Activated naive CD8-positive, alpha-beta T cell (primary cell): ENCODE results near the gene PSMB9.
"Not testable (repeated sequence)": the region's sequence is repeated elsewhere in the genome, so short reads cannot be mapped to it uniquely, and the experiment has no call there.

Experiments
- H3K27ac Mint-ChIP-seq: one replicate; pipeline ENCODE4 v1.8.0; 2021; ENCODE audit warnings: mixed read lengths
- H3K27me3 Mint-ChIP-seq: one replicate; pipeline ENCODE4 v1.8.0; 2021; ENCODE audit warnings: mixed read lengths
- H3K36me3 Mint-ChIP-seq: one replicate; pipeline ENCODE4 v1.8.0; 2021; ENCODE audit warnings: mixed read lengths
- H3K4me1 Mint-ChIP-seq: one replicate; pipeline ENCODE4 v1.8.0; 2021; ENCODE audit warnings: low read depth, mixed read lengths
- H3K4me3 Mint-ChIP-seq: one replicate; pipeline ENCODE4 v1.8.0; 2021; ENCODE audit warnings: mild to moderate bottlenecking, mixed read lengths
- H3K9me3 Mint-ChIP-seq: one replicate; pipeline ENCODE4 v1.8.0; 2021; ENCODE audit warnings: low read depth, mixed read lengths

PSMB9 gene

GRCh38 chr6:32865724-32866443, 11.9 kb downstream of the PSMB9 start:
- Mint-ChIP-seq H3K9me3 (no peaks in the 10 kb centered on the region), H3K36me3 (no peaks in the 10 kb centered on the region), H3K4me3 (peak overlapping the region; percentile 17), H3K27me3 (no peaks in the 10 kb centered on the region), H3K4me1 (peaks cover 38% of the 10 kb centered on the region), H3K27ac (peak overlapping the region; percentile 90)

- Mint-ChIP-seq H3K27me3 (no peaks in the 10 kb centered on the region), H3K4me1 (peaks cover 33% of the 10 kb centered on the region), H3K9me3 (no peaks in the 10 kb centered on the region), H3K36me3 (no peaks in the 10 kb centered on the region), H3K27ac (peak overlapping the region; percentile 90), H3K4me3 (peak overlapping the region; percentile 63)
These were observed 13.1 kb downstream of the PSMB9 start for GRCh38 chr6:32867022-32867477.

- Mint-ChIP-seq H3K36me3 (no peaks in the 10 kb centered on the region), H3K9me3 (no peaks in the 10 kb centered on the region), H3K4me1 (peaks cover 33% of the 10 kb centered on the region), H3K27ac (peak overlapping the region; percentile 90), H3K4me3 (peak overlapping the region; percentile 63), H3K27me3 (no peaks in the 10 kb centered on the region)
These were observed 13.7 kb downstream of the PSMB9 start for GRCh38 chr6:32867554-32868256.

GRCh38 chr6:32868257-32868788, 14.3 kb downstream of the PSMB9 start:
- H3K4me3 Mint-ChIP-seq = no peak overlapping the region
- H3K4me1 Mint-ChIP-seq = peaks cover 33% of the 10 kb centered on the region
- no peaks in the 10 kb centered on the region for H3K9me3 Mint-ChIP-seq
- no peaks in the 10 kb centered on the region for H3K36me3 Mint-ChIP-seq
- no peak overlapping the region for H3K27ac Mint-ChIP-seq
- H3K27me3 Mint-ChIP-seq = no peaks in the 10 kb centered on the region

- H3K4me3 Mint-ChIP-seq, H3K9me3 Mint-ChIP-seq, H3K27ac Mint-ChIP-seq, H3K27me3 Mint-ChIP-seq, H3K4me1 Mint-ChIP-seq, H3K36me3 Mint-ChIP-seq: not testable (repeated sequence)
These were observed 20.0 kb downstream of the PSMB9 start for GRCh38 chr6:32873947-32874346.

GRCh38 chr6:32876603-32877002, 22.6 kb downstream of the PSMB9 start:
- no peak overlapping the region for H3K27ac Mint-ChIP-seq
- H3K4me3 Mint-ChIP-seq = no peak overlapping the region
- peaks cover 16% of the 10 kb centered on the region for H3K36me3 Mint-ChIP-seq
- no peaks in the 10 kb centered on the region for H3K9me3 Mint-ChIP-seq
- H3K4me1 Mint-ChIP-seq = no peaks in the 10 kb centered on the region
- no peaks in the 10 kb centered on the region for H3K27me3 Mint-ChIP-seq

GRCh38 chr6:32879691-32880090, 25.7 kb downstream of the PSMB9 start:
- Mint-ChIP-seq H3K36me3 (peaks cover 13% of the 10 kb centered on the region), H3K27ac (no peak overlapping the region), H3K27me3 (no peaks in the 10 kb centered on the region), H3K4me3 (no peak overlapping the region), H3K4me1 (no peaks in the 10 kb centered on the region), H3K9me3 (no peaks in the 10 kb centered on the region)

GRCh38 chr6:32880962-32881361, 27.0 kb downstream of the PSMB9 start:
- H3K27ac Mint-ChIP-seq, H3K4me1 Mint-ChIP-seq, H3K27me3 Mint-ChIP-seq, H3K4me3 Mint-ChIP-seq, H3K9me3 Mint-ChIP-seq: not testable (repeated sequence)
- peaks cover 13% of the 10 kb centered on the region for H3K36me3 Mint-ChIP-seq

- H3K9me3 Mint-ChIP-seq = no peaks in the 10 kb centered on the region
- no peak overlapping the region for H3K4me3 Mint-ChIP-seq
- H3K36me3 Mint-ChIP-seq = peaks cover 12% of the 10 kb centered on the region
- no peaks in the 10 kb centered on the region for H3K27me3 Mint-ChIP-seq
- H3K27ac Mint-ChIP-seq = peak overlapping the region; percentile 10
- peaks cover 1% of the 10 kb centered on the region for H3K4me1 Mint-ChIP-seq
These were observed 28.9 kb downstream of the PSMB9 start for GRCh38 chr6:32882879-32883250.

- H3K9me3 Mint-ChIP-seq = no peaks in the 10 kb centered on the region
- no peak overlapping the region for H3K27ac Mint-ChIP-seq
- H3K4me1 Mint-ChIP-seq = peaks cover 1% of the 10 kb centered on the region
- no peak overlapping the region for H3K4me3 Mint-ChIP-seq
- H3K36me3 Mint-ChIP-seq = peaks cover 9% of the 10 kb centered on the region
- no peaks in the 10 kb centered on the region for H3K27me3 Mint-ChIP-seq
These were observed 29.8 kb downstream of the PSMB9 start for GRCh38 chr6:32883789-32884188.

- no peaks in the 10 kb centered on the region for H3K27me3 Mint-ChIP-seq
These were observed 31.8 kb downstream of the PSMB9 start for GRCh38 chr6:32885698-32886286.

GRCh38 chr6:32886681-32887383, 32.8 kb downstream of the PSMB9 start:
- H3K36me3 Mint-ChIP-seq = no peaks in the 10 kb centered on the region
- no peaks in the 10 kb centered on the region for H3K9me3 Mint-ChIP-seq
- no peak overlapping the region for H3K4me3 Mint-ChIP-seq
- no peaks in the 10 kb centered on the region for H3K27me3 Mint-ChIP-seq
- H3K27ac Mint-ChIP-seq = no peak overlapping the region
- peaks cover 1% of the 10 kb centered on the region for H3K4me1 Mint-ChIP-seq

More at GRCh38 chr6:32885698-32886286, 31.8 kb downstream of the PSMB9 start:
- H3K9me3 Mint-ChIP-seq = no peaks in the 10 kb centered on the region
- H3K36me3 Mint-ChIP-seq = peaks cover 2% of the 10 kb centered on the region
- peaks cover 1% of the 10 kb centered on the region for H3K4me1 Mint-ChIP-seq
- H3K4me3 Mint-ChIP-seq = no peak overlapping the region
- H3K27ac Mint-ChIP-seq = no peak overlapping the region

GRCh38 chr6:32887616-32888015, 33.6 kb downstream of the PSMB9 start:
- Mint-ChIP-seq H3K4me1 (peaks cover 1% of the 10 kb centered on the region), H3K4me3 (no peak overlapping the region), H3K27me3 (no peaks in the 10 kb centered on the region), H3K36me3 (no peaks in the 10 kb centered on the region), H3K9me3 (no peaks in the 10 kb centered on the region), H3K27ac (no peak overlapping the region)

GRCh38 chr6:32888576-32888975, 34.6 kb downstream of the PSMB9 start:
- Mint-ChIP-seq H3K36me3 (no peaks in the 10 kb centered on the region), H3K4me1 (peaks cover 3% of the 10 kb centered on the region), H3K9me3 (no peaks in the 10 kb centered on the region), H3K27me3 (no peaks in the 10 kb centered on the region), H3K27ac (no peak overlapping the region), H3K4me3 (no peak overlapping the region)

GRCh38 chr6:32889533-32889932, 35.5 kb downstream of the PSMB9 start:
- Mint-ChIP-seq H3K4me1 (peaks cover 7% of the 10 kb centered on the region), H3K36me3 (no peaks in the 10 kb centered on the region), H3K27ac (no peak overlapping the region), H3K27me3 (no peaks in the 10 kb centered on the region), H3K4me3 (no peak overlapping the region), H3K9me3 (no peaks in the 10 kb centered on the region)
